ENCODE measurements around the gene COCH.

COCH gene

DNA sequence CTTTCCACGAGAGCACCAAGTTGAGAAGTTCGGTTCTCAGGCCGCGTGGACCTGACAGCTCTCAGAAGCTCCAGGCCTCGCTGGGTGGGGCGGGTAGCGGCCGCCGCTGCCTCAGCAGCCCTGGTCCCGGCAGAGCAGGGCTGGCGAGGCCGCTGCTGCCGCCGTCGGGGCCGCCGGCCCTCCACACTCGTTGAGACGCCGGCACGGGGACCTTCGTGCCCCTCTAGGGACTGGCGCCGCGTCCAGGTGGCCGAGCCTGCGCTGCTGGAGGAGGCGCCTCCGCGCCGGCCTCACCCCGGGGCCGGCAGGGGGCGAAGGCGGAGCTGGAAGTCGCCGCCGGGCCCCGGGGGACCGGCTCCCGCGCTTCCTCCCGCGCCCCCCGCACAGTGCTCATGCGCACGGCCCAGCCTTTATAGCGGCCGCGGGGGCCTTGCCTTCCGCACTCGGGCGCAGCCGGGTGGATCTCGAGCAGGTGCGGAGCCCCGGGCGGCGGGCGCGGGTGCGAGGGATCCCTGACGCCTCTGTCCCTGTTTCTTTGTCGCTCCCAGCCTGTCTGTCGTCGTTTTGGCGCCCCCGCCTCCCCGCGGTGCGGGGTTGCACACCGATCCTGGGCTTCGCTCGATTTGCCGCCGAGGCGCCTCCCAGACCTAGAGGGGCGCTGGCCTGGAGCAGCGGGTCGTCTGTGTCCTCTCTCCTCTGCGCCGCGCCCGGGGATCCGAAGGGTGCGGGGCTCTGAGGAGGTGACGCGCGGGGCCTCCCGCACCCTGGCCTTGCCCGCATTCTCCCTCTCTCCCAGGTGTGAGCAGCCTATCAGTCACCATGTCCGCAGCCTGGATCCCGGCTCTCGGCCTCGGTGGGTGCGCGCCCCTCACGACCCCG, at the start of gene COCH:
COCH (plus strand) TSS at position 440 of the 879 bp plus-strand sequence; CDS start at position 820, 380 bp downstream.
- DNase-seq (ENCODE audit: low spot score) = no peak

DNA sequence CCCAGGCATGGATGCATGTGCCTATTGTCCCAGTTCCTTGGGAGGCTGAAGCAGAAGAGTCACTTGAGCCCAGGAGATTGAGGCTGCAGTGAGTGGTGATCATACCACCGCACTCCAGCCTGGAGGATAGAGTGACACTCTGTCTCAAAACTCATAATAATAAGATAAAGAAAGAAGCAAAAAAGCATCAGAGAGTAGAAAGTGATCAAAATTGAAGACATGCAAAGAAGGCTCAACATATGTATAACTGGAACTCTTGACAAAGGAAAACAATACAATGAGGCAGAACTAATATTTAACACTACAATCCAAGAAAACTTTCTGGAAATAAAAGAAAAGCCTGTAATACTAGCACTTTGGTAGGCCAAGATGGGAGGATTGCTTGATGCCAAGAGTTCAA, 48.3 kb upstream of the COCH start:
- DNase-seq (ENCODE audit: low spot score) = no peak

GRCh38 chr14:30829853-30830252, 44.5 kb upstream of the COCH start:
- DNase-seq (ENCODE audit: low spot score) = no peak

GRCh38 chr14:30834353-30834752, 40.0 kb upstream of the COCH start:
- no peak for DNase-seq (ENCODE audit: low spot score)

GRCh38 chr14:30838351-30838750, 36.0 kb upstream of the COCH start:
- no peak for DNase-seq (ENCODE audit: low spot score)

GRCh38 chr14:30840086-30840779, 34.1 kb upstream of the COCH start:
- no peak for DNase-seq (ENCODE audit: low spot score)

- DNase-seq (ENCODE audit: low spot score) = no peak
Measured at GRCh38 chr14:30842431-30842830, 31.9 kb upstream of the COCH start.

- no peak for DNase-seq (ENCODE audit: low spot score)
Measured at GRCh38 chr14:30848449-30849240, 25.7 kb upstream of the COCH start.

- DNase-seq (ENCODE audit: low spot score) = no peak
Measured at GRCh38 chr14:30849354-30849753, 25.0 kb upstream of the COCH start.

DNA sequence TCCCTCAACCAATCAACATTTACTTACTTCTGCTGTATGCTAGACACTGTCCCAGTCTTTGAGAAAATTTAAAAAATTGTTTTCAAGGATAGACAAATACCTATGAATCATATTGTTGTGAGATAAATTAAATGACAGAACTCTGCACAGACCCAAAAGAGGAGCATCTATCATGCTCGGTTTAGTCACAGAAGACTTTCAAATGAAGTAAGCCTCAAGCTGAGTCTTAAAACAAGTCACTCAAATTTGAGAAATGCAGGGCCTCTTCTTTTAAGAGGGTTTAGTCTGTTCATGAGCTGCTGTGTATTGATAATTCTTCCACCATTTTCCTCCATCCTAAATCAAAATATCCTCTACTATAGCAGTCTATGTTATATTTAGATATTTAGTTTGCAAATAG, 24.4 kb upstream of the COCH start:
- no peak for DNase-seq (ENCODE audit: low spot score)

- no peak for DNase-seq (ENCODE audit: low spot score)
Measured at GRCh38 chr14:30853946-30854345, 20.4 kb upstream of the COCH start.

GRCh38 chr14:30854492-30854891, 19.9 kb upstream of the COCH start:
- no peak for DNase-seq (ENCODE audit: low spot score)

GRCh38 chr14:30855345-30856037, 18.9 kb upstream of the COCH start:
- no peak for DNase-seq (ENCODE audit: low spot score)

GRCh38 chr14:30861200-30861599, 13.2 kb upstream of the COCH start:
- DNase-seq (ENCODE audit: low spot score) = no peak

DNA sequence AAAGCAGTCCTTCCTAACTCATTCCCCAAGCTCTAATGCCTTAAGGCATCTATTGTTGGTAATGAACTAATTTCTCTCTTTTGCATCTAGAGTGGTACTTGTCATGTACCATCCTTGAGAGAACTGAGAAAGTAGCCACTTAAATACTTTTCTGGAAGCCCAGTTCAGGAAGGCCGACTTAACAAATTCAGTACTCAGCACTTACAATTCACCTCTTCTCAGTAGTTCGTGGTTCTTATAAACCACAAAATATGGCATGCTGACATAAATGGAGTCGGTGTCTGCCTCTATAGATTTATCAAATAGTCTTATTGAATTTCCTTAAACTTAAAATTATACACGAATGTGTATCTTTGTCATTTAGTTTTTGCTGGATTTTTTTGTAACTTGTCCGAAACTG, 9.4 kb upstream of the COCH start:
- no peak for DNase-seq (ENCODE audit: low spot score)

DNA sequence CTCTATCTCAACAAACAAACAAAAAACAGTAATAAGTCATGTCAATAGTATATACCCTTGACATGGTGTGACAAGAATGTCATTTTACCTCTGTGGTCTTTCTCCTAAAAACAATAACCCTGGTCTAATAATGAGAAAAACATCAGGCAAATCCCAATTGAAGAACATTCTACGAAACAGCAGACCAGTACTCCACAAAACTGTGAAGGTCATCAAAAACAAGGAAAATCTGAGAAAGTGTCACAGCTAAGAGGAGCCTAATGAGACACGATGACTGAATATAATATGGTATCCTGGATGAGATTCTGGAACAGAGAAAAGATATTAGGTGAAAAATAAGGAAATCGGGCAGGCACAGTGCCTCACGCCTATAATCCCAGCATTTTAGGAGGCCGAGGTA, 5.6 kb upstream of the COCH start:
- no peak for DNase-seq (ENCODE audit: low spot score)

- DNase-seq (ENCODE audit: low spot score) = no peak
Measured at GRCh38 chr14:30869551-30870155, 4.7 kb upstream of the COCH start.

GRCh38 chr14:30872602-30873001, 1.8 kb upstream of the COCH start:
- DNase-seq (ENCODE audit: low spot score) = no peak

- no peak for DNase-seq (ENCODE audit: low spot score)
Measured at GRCh38 chr14:30873308-30874119, 845 bp upstream of the COCH start.

DNA sequence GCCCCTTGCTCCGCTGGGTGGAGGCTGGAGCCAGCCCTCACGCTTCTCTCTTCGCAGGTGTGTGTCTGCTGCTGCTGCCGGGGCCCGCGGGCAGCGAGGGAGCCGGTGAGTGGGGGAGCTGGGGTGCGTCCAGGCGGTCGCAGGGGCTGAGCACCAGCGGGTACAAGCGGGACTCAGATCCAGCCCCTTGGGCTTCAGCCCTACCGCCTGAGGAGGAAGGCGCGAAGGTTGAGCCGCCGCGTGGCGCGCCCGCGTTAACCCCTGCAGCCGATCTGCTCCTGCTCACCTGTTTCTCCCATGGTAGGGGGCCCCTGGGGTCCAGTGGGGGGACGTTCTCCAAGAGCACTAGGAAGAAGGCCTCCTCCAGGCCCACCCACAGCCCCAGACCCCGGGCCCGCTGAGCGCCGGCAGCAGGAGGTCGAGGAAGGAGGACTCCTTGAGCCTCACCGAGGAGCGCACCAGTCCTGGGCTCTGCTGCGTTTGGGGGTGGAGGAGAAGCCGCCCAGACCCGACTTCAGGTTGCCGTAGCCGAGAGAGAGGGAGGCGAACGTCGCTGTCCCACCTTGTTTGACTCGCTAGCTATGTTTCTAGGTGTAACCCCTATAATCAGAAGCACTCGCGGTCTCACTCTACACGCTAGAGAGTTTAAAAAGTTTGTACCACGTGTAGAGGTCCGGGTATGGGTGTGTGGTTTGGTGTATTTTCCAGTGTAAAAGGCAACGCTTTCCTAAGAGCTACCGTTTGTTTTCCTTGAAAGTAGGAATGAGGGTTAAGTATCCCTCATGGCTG, 834 bp downstream of the COCH start:
- no peak for DNase-seq (ENCODE audit: low spot score)
